GM19467 (cell line): Measurements from ENCODE around the gene HOXA11.

Experiments used
- ATAC-seq: cut with Tn5 transposase; IDR thresholded peaks from one replicate; pipeline ENCODE4 v1.9.1; 2021; ENCODE audit warnings: mild to moderate bottlenecking, moderate library complexity; ENCODE audit not compliant: unreplicated experiment

The HOXA11 gene

DNA sequence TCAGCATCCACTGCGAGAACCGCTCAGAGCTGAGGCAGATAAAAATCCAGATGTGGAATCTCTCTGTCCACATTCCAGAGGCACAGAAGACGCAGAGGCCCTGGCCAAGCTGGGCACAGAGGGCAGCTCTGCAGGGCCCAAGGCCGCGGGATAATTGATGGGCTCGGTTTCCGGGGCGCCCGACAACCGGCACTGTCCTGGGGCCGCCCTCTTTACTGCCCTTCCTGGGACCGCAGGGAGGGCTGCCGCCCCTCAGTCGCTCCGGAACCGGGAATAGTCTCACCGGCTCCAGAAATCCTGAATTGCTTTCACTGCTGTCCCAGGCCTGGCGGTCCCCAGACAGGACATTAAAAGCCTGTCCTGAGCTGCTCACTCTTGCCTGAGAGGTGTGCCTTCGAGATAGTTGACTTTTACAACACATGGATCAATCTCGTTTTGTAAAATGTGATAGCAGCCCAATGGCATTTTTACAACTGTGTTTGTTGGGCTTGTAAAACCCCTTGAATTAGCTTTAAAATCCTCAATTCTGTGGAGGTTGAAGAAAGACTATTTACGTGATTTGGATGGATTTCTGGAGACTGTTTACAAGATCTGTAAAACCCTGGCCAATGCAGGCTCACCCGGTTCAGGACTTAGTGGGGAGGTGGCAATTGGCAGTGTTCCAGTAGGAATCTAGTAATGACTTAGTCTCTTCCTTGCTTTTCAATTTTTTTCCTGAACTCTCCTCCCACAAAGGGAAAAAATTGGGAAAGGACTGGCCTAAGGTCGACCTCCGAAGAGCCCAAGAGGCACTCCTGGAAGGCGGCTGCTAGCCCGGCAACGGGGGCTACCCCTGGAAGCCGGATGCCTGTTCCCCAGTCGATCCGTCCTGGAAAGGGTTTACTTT is 36.0 kb downstream of the HOXA11 start:
- no peak for ATAC-seq

DNA sequence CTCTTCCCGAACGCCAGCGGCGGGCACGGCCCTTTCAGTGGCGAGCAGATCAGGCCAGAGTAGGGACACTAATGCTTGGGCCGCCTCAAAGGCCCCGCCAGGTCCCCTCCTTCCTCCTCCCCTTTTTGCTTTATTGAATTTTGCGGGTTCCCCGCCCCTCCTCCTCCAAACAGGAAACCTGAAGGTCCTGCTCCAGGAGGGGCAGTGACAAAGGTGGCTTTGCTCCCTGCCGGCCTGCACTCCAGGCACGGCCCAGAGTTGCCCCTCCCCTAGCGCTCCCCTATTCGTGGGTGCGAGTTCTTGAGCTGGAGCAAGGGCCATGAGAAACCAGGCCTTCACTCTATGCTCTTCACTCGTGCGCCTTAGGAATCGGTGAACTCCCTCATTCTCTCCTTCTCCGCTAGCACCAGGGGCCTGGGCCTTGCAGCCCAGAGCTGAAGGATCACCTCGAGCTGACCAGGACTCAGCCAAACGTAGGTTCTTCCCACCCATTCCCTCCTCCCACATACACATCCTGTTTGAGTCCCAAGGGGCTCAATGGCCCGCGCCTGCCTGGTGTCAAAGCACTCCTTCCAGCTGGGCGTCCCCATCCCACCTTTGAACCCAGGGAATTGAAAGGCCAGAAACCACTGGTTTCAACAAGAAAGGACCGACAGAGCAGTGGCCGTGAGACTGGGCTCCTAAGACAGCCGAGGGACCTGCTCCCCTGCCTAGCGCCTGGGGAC is 36.8 kb downstream of the HOXA11 start:
- no peak for ATAC-seq

DNA sequence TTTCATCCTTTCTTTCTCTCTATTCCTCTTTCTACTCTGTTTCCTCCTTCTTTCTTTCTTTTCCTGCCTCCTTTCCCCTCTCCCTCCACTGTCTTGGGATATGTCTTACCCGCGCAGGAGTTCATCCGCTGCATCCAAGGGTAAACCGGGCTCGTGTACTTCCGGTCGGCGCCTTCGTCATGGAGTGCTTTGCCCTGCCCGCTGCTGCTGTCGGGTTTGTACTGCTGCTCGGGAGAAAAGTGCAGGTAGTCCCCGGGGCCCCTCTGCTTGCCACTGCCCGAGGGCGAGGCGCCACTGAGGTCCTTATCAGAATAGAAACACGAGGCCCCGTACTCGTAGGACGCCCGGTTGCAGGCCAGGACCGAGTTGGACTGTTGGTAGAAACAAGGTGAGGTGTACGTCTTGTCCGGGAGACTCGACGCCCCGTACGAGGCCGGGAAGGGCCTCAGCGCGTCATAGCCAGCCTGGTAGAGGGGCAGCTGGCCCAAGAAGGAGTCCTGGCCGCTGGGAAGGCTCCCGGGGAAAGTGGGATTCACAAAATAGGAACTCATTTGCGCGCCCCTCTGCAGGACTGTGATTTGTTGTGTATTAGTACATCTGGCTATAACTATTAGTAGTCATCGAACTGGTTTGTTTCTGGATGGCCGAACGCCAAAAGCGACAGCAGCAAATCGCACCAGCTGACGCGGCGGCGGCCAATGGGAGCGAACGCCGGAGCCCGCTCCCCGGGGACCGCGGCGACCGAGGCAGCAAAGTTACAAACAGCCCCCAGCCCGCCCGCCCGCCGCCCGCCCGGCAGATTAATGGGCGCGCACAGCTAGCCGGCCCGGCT is 37.6 kb downstream of the HOXA11 start, which contains the start of gene HOXA6:
Gene HOXA6 (minus strand): TSS at position 576 of the 832 bp plus-strand sequence. CDS start 25 bp downstream, at position 551.
- no peak for ATAC-seq

DNA sequence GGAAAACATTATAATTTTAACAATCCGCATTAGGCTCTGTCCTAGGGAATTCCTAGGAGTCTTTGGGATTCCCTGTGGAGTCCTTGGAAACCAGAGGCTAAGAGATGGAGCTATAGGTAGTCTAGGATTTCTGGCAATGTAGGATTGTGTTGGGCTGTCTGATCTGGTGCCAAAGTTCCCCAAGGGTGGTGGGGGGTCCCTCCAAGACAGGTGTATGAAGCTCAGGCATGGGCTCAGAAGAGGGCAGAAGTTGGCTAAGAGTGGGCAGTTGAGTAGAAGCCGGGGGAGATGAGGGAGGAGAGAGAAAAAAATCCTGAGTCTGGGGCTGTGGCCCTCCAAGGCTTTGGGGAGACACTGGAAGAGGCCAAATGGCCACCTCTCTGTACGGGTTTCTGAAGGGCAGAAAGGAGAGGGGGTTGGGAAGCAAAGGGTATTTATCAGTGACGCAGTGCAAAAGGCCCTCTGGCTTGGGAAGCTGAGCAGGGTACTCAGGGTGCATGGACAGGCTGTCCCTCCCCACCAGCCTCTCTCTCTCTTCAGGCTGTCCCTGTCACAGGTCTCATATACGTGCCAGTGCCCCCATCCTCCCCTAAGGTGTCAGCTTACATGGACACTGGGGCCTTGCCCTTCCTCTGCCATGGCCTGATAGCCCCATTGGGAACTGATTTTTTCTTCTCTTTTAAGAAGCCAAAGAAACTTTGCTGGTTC is 38.4 kb downstream of the HOXA11 start:
- no peak for ATAC-seq

DNA sequence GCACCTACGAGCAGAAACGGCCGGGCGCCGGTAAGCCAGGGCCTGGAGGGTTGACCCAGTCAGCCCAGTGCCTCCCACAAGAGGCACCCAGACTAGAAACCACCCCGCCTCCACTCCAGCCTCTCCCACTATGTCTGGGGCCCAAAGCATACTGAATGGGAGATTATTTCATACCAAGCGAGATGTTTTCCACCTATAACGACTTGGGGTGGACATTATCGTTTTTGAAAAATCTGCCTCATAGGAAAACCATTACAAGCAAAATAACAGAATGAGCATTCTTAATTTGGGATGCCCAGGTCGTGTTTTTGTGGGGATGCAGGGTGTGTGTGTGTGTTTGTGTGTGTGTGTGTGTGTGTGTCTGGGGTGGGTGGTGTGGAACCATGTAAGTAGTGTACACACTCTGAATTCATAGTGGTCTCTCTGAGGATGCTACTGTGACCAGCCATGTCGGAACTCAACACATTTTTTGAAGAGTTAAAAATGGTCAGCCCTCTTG is 39.1 kb downstream of the HOXA11 start:
- no peak for ATAC-seq

DNA sequence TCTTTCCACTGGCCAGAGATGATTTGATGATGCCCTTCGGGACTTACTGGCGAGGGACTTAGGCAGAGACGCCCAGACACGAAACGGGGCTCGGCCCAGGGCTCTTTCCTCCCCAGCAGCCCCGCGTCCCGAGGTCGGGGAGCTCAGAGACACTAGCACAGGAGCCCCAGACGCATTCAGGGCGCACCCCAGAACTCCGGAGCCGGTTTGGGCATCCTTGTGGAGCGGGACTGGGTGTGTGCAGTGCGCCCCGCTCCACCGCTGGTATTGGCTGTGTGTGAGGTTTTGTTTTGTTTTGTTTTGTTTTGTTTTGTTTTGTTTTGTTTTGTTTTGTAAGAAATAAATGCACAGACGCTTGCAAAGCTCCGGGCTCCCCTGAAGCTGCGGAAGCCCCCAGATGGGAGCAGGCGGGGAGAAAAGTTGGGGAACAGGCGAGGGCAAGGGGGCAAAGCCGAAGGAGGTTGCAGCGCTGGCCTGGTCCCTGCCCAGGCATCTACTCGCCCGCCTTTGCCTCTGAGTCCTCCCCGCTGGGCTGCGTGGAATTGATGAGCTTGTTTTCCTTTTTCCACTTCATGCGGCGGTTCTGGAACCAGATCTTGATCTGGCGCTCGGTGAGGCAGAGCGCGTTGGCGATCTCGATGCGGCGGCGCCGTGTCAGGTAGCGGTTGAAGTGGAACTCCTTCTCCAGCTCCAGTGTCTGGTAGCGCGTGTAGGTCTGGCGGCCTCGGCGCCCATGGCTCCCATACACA is 39.7 kb downstream of the HOXA11 start:
- no peak for ATAC-seq

DNA sequence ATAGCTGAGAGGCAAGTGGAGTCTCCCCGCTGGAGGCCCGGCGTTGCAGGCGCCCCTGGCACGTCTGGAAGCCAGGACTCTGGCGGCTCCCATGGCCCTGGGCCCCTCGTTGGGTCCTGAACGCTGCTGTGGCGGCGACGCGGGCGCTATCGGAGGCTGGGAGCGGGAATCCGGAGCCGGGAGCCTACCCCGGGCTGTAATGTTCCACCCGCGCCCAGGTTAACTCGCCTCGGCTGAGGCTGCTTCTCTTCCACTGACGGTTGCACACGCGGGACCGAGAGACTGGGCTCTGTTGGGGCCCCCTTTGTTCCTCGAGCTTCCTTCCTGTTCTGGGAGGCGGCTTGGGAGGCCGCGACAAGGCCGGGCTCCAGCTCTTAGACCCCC is 40.3 kb downstream of the HOXA11 start:
- ATAC-seq: no peak

DNA sequence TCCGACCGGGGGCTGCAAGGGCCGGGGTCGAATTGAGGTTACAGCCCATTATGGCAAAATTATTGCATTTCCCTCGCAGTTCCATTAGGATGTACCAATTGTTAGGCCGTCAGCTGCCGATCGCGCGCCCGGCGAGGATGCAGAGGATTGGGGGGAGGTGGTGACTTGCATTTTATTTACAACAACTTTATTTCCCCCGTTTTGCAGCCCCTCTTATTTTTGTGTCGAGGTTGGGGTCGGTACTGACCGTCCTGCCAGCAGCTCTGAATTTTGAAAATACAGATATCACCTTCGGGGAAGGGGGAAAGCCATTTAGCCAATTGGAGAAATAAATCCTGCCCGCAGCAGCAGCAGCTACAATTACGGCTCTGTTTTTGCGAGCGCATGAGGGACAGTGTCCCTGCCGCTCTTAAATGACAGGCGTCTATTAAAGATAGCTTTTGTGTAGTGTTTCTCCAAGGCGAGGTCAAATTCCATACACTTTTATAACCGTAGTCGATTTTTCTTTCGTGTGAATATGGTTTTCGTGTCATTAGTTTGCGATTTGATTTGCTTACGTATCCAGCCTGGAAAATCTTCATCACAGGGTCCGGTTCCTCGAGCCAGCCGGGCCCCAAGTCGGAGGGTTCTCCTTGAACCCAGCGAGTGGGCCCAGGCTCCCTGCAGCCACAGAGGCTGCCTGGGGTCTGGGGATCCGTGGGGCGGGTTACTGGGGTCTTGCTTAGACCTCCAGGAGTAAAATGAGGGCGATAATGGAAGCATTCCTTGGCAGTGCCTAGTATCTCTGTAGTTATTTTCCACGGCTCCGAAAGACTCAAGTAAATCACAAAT is 40.9 kb downstream of the HOXA11 start:
- ATAC-seq: no peak

DNA sequence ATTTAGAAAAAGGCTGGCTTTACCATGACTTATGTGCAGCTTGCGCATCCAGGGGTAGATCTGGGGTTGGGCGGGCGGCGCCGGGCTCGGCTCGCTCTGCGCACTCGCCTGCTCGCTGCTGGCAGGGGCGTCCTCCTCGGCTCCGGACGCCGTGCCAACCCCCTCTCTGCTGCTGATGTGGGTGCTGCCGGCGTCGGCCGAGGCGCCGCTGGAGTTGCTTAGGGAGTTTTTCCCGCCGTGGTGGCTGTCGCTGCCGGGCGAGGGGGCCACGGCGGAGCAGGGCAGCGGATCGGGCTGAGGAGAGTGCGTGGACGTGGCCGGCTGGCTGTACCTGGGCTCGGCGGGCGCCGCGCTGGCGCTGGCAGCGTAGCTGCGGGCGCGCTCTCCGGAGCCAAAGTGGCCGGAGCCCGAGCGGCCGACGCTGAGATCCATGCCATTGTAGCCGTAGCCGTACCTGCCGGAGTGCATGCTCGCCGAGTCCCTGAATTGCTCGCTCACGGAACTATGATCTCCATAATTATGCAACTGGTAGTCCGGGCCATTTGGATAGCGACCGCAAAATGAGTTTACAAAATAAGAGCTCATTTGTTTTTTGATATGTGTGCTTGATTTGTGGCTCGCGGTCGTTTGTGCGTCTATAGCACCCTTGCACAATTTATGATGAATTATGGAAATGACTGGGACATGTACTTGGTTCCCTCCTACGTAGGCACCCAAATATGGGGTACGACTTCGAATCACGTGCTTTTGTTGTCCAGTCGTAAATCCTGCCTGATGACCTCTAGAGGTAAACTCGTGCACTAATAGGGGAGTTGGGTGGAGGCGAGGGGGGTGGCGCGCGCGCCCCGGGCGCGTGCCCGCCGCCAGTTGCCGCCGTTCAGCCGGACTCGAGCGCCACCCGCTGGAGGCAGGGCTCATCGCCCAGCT is 41.7 kb downstream of the HOXA11 start, which contains the start of gene HOXA5:
Gene HOXA5 (minus strand): TSS at position 659 of the 927 bp plus-strand sequence. CDS start 74 bp downstream, at position 585.
- ATAC-seq: no peak

DNA sequence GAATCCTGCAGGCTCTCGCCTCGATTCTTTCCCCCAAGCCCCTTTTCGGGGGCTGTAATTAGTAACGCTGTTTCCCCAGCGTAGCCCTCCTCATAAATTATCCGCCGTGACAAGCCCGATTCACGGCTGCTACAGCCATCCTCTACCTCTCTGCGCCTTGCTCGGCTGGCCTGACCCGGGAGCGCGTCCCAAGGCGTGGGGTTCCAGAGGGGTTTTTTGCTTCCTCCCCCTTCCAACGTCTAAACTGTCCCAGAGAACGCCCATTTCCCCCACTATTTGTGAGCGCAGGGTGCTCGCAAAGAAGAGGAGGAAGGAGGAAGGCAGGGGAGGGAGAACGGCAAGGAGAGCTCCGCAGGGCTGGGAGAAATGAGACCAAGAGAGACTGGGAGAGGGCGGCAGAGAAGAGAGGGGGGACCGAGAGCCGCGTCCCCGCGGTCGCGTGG is 42.4 kb downstream of the HOXA11 start:
- ATAC-seq: no peak

DNA sequence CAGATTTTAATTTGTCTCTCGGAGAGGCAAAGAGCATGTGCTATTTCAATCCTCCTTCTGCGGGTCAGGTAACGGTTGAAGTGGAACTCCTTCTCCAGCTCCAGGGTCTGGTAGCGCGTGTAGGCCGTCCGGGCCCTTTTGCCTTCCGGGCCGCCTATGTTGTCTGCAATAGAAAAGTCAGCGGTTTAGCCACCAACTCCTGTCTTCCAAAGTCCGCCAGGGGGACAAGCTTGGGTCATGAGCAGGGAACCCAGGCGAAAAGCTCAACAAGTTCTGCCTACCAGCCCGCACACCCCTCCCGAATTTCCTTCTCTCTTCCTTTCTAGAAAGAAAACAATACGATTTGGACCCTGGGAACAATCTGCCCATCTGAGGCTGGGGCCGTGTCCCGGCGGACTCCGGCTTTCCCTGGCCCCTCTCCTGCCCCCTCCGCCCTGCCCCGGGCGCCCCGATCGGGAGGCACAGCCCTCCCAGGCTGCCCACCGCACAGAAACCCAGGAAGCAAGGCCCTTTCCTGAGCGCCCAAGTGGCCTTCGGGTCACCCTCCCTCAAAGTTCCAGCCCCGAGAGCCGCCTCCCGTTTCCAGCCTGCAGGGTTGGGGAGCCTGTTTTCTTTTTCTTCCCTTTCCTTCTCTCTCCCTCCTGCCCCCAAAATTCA is 43.0 kb downstream of the HOXA11 start:
- ATAC-seq: no peak

DNA sequence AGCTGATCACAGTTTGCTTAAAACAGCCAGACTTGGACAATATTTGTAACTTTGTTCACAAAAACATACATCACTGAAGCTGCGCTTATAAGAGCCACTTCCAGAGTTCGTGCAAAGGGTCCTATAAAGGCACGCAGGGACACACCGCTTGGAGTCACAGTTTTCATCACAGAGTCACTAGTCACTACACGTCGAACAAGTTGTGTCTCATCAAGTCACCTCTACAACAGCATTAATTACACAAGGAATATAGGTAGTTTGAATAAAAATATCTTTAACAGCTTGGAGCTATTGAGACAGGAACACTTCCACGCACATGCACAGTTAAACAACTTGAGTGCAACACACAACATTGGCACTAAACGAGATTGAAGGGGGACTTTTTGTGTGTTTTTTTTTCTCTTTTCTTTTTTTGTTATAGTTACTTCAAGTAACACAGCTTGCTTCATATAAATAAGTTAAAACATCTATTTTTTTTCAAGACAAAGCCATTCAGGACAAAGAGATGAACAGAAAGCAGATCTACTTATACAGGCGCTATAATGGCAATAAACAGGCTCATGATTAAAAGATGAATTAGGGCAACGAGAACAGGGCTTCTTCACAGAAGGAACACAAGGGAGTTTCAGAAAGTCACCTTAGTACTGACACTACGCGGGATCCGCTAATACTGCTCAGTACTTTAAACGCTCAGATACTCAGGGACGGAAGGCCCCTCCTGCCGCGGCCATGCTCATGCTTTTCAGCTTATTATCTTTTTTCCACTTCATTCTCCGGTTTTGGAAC is 43.7 kb downstream of the HOXA11 start:
- ATAC-seq: no peak

DNA sequence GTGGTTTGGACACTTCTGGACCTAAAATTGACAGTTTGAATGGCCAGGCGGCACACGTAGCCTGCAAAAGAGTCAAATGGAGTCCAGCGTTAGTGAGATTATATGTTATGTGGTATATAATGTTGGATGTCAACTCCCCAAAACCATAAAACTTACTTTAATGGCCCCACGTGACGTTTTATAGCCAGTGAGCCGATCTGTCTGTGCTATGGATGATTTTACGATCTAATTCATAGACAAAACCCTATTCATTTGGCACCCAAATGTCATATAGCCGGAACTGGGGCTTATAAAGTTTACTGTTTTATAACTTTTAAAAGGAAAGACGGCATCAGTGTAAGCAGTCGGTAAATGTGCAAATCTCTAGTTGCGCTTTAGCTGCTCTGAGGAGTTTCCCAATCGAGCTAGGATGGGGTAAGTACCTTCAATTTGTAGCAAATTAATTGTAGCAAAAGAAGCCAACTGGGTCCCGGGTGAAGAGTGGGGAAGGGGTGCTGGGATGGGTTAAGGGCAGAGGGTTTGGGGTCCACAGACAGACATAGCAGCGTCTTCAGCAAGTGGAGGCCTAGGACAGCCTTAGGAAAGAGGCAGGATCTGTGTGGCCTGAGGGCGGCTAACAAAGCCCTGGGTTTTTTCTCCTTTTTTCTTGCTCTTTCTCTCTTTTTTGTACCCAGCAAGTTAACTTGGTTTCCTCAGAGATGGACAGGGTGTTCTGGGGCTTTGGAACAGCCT is 44.7 kb downstream of the HOXA11 start:
- no peak for ATAC-seq

DNA sequence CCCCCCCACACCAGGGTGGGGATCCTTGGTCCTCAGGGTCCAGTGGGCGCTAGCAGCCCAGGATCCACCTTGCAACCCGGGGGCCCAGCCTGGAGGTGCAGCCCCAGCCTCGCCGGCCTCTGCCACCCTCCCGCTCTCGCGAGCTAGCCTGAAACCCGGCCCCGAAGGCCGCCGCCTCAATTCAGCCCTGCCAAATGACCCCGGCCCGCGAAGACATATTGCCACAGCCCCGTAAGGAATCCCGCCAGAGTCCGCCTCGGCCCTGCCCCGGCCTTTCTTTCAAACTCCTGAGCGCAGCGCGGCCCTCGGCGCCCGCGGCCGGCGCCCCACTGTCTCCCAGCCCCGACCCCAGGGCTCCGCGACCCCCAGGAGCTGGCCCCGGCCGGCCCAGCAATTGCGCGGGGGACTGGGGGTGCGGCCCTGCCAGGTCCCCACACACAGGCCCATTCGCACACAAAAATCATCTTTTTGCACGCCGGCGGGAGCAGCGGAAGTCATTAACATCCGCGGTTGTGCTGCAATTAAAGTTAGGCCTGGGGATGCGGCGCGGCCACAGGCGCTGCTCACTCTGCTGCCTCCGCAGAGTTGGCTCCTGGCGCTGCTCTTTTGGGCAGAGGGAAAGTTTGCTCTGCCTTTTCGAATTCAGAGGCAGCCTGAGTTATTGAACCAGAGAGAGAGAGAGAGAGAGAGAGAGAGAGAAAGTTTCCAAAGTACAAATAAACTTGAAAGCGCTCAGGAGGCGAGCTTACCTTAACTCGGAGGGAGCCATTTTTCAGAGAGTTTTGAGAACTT is 45.5 kb downstream of the HOXA11 start:
- ATAC-seq: no peak

DNA sequence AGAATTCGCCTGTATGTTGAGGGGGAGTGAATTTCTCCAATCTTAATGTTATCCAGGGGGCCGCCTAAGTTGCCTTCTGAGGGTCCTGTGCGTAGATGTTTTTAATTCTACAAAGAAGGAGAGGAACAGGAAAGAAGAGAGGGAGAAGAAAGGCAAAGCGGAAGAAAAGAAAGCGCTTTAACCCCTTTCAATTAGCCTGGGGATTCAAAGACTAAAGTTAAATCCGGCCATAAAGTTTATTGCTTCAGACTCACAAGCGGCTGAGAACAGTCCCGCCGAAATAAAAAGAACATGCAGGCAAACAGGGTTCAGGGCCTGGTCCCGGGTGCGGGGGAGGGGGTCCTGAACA is 46.1 kb downstream of the HOXA11 start:
- ATAC-seq: no peak
